GM18951 (cell line): ENCODE data around the gene DUSP6.

Source experiments
- POLR2A ChIP-seq: IDR thresholded peaks from 4 replicates; pipeline ENCODE4 v1.6.1; 2011; ENCODE audit warnings: mild to moderate bottlenecking; ENCODE audit not compliant: insufficient read length, insufficient read depth; ENCODE audit errors: extremely low read depth
- in situ Hi-C: fragments of 300-500 bp; cut with MboI; formaldehyde crosslinking; loops from one replicate; pipeline ENCODE4 v1.12.0; 2022; ENCODE audit warnings: low sequenced_read_pairs, mixed read lengths, inconsistent platforms; ENCODE audit not compliant: unreplicated experiment

The DUSP6 gene

DNA sequence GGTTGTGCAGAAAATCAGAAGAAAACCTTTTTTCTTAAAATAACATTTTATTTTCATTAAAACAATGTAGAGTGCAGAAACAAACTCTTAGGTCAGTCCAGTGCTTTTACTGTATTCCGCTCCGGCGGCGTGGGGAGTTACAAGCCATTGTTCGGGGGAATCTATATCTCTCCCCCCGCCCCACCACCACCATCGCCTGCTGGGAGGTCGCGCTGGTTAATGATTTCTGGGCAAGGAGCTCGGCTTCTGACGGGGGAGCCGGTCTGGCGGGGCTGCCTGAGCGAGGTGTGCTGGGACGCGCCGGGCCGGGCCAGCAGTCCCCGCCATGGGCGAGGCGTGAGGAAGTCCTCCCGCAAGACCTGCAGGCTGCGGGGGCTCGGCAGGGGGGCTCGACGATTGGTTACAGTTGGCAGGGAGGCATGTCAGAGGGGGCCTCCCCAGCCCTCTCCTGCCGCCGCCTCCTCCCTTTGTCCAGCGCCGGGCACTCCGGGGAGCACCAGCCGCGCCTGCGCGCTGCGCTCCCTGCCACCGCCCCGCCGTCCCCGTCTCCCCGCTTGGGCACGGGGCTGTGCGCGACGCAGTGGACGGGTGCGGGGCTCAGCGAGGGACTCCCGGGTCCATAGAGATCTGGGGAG lies 1.0 kb upstream of the DUSP6 start:
- no peak for TF ChIP-seq POLR2A
- in situ Hi-C loops, result no loop called here

DNA sequence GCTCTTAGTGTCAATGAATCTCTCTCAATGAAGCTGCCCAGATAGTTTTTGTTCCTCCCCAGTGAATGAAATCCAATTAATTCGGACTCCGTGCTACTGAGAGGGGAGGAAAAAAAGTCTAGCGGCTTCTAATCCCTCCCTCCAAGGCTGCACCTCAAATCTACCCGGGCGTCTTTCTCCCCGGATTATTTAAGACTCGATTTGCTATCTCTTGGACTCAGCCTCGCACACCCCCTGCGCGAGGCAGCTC lies 134 bp downstream of the DUSP6 start:
- in situ Hi-C loops, result no loop called here
- peak; percentile 62 for TF ChIP-seq POLR2A

DNA sequence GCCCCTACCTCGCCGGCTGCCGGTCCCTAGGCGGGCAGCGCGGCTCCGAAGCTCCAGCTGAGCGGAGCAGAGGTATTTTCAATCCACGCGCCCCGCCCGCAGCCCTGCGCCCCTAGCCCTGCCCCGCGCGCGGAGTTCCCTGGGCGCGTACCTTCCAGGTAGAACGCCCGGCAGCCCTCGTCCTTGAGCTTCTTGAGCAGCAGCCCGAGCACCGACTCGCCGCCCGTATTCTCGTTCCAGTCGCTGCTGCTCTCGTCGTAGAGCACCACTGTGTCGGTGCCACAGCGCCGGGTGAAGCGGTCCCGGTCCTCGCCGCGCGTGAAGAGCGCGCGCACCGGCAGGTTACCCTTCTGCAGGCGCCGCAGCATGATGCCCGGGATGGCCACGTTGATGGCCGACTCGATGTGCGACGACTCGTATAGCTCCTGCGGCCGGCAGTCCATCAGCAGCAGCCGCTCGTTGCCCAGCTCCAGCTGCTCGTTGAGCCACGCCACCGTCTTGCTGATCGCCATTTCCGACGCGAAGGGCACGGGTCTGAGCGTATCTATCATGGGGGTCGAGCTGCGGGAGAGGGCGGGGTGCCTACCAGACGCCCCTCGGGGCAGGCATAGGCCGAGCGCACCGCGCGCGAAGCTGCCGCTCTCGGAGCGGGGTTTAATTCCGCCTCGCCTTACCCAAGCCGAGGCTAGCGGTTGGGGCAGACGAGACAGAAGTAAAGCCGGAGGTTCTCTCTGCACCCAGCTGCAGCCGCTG lies 636 bp downstream of the DUSP6 start:
- in situ Hi-C loops, result no loop called here
- no peak for TF ChIP-seq POLR2A

DNA sequence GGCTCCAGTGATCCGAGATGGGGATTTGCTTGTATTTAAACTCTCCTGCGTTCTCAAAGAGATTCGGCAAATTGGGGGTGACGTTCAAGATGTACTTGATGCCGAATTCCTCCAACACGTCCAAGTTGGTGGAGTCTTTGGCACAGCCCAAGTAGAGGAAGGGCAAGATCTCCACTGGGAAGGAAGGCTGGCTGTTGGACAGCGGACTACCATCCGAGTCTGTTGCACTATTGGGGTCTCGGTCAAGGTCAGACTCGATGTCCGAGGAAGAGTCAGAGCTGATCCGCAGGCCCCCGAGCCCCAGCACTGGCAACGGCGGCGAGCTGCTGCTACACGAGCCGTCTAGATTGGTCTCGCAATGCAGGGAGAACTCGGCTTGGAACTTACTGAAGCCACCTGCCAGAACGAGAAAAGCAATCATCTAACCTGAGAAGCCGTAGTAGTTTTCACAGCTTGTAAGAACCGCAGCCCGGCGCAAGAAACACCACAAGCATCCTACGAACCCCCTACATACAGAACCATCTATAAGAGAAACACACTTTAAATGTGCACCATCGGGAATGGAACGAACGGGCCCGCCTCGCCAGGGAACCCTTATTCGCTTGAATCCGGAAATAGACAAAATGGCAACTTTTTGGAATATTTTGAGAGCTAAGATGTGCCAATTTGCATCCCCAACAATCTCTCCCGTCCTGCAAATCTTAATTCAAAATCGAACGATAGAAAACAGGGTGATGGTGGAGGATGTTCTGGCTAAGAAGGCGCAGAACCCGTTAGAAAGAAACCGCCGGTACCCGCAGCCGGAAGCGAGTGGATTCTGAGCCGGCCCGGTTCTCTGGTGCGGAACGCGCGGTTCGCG lies 1.4 kb downstream of the DUSP6 start:
- no peak for TF ChIP-seq POLR2A
- in situ Hi-C loops, result no loop called here

DNA sequence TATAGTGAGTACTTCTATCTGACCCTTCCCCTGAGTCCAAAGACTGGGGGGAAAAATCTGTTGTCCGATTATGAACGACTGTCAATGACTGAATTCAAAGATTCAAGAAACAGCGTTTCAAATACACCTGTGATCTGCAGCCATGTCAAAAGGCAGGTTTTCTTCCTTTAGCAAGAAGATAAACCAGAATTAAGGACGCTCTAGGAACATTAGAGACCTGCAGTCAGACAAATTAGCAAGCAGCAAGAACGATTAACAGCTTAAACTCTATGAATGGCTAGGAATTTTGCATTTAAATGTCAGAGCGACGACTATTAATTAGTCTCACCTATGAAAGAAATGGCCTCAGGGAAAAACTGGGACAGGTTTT lies 2.1 kb downstream of the DUSP6 start:
- no peak for TF ChIP-seq POLR2A
- in situ Hi-C loops, result no loop called here

DNA sequence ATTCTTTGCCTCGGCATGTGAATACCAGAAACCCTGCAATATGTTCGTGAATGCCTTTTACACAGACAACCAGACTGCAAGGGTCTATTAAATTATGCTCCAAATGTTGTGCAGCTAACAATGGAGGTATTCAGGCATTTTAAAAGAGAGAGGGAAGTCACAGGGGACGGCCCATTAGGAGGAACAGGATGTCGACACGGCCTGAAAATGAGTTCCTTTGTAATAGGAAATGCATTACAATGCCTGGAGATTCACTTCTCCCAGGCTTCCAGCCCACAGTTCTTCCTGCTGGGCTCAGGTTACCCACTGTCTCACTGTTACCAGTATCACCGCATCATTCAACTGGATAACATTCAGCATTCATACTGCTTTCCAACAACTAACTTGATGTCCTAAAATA lies 2.5 kb downstream of the DUSP6 start:
- in situ Hi-C loops, result no loop called here
- no peak for TF ChIP-seq POLR2A

DNA sequence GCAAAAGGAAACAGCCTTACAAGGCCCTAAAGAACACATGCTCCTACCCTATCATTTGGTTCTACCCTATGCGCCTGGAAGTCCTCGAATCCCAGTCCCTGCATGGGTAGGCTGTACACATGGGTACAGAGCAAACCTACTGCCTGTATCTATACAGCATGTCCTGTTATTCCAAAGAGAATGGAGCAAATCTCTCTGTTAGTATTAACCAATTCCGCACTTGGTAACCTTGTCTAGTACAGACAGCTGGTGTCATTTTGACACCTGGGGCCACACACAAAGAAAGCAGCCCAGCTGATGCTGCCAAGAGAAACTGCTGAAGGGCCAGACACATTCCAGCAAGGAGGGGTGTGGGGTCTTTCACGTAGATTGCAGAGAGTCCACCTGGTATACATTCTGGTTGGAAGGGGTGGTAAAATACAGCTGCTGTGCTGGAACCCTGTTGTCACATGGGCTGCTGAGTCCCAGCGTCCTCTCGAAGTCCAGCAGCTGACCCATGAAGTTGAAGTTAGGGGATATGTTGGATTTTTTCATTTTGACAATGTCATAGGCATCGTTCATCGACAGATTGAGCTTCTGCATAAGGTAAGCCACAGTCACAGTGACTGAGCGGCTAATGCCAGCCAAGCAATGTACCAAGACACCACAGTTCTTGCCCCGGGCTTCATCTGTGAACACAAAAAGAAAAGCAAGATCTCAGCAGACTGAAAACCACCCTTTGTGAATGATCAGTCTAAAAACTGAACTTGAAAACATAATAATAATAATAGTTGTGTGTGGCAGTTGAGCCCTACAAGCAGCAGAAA lies 3.2 kb downstream of the DUSP6 start:
- TF ChIP-seq POLR2A, result no peak
- in situ Hi-C loops, result no loop called here

DNA sequence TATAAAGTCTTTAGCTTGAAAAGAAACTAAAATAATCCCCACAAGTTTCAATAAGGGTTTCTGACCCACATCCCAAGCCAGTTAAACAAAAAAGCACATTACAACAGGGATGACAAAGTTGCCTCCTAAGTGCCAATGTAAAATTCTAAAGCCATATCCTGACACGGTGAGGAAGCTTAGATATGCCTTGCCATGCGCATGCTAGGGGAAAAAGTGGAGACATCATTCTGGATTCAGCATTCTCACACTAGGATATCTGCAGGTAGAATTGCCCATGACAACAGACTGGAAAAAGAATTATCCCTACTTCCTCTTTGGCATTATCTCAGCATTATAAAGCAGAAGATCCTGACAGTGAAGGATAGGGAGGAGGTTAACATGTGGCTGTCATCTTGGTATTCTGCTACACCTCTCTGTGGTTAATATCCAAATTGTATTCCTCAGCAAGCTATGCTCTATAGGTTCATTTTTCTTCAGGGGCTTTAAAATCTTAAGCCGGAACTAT lies 4.9 kb downstream of the DUSP6 start:
- in situ Hi-C loops, result no loop called here

DNA sequence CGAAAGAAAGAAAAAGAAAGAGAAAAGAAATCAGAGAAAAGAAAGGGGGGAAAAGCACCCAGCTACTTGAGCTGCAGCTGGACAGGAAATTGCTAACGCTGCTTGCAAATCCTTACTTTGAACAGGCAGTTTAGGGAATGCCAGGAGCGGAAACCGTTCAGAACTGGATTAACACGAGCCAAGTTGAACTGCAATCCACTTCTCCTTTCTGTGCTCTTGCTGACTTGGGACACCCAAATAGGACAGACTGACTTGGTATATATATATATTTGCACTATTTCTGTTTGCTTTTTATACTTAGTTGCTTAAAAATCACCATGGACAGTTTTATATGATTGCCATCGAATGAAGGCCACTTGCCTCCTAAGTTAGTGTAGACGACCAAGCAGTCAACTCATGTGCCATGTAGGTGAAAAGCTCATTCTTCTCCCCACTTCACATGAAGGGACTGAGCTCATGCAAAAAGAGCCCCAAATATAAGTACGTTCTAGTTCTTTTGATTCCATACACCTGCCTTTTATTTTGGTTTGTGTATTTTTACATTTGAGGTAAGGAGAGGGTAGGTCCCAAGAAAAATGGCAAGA lies 5.5 kb downstream of the DUSP6 start:
- TF ChIP-seq POLR2A, result no peak
- in situ Hi-C loops, result no loop called here

More for the DNA sequence above, 4.9 kb downstream of the DUSP6 start:
- no peak for TF ChIP-seq POLR2A

DNA sequence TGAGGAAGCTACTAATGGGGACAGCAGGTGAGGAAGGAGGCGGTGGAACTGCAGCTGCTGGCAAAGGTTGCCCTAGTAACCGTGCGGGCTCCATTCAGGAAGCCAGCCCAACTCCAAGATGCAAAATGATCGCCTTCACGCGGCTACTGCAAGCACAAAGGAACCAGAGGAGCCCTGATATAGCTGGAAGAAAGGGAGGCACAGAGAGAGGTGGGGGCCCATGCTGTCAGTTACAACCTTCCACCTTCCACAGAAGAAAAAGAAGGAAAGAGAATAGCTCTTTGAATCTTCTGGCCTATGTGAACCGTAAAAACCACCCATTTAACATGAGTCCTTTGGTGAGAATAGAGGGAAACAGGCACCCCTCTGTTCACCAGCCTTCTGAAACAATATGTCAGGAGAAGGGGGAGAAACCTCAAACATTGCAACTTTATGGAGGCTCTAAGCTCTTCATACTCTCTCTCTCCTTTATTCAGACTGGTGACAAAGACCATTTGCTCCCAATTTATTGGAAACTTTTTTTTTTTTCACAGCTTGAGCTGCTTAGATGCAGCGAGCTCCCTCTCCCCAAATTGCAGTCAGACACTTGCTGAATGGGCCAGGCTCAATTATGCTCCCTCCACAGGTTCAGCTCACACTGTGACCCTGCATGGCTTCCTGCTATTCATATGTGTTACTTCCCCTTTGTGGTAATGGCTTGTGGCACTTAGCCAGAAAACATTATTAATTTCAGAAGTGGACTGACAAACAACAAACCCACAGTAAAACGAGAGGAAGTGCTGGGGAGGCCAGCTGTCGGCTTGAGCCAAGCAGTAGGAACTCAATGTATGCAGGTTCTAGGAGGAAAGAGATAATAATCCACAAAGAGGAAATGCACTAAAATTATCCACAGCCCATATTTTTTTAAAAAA lies 6.2 kb downstream of the DUSP6 start:
- no peak for TF ChIP-seq POLR2A
- in situ Hi-C loops, result no loop called here

DNA sequence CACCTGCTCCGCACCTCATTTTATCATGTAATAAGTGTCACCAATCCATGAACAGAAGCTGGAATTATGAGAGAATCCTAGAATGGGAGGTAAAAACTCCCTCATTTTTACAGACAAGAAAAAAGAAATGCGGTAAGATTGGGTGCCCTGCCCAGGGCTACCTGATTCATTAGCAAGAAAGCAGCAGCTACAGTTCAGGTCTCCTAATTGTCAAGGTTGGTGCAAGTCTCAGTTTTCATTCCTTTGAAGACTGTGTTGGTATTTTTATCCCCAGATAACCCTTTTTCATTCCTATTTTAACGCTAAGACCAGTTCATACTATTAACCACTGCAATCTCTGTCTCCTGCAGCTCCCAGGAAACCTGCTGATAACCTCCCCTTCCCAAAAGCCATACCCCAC lies 6.9 kb downstream of the DUSP6 start:
- in situ Hi-C loops, result no loop called here
- no peak for TF ChIP-seq POLR2A

DNA sequence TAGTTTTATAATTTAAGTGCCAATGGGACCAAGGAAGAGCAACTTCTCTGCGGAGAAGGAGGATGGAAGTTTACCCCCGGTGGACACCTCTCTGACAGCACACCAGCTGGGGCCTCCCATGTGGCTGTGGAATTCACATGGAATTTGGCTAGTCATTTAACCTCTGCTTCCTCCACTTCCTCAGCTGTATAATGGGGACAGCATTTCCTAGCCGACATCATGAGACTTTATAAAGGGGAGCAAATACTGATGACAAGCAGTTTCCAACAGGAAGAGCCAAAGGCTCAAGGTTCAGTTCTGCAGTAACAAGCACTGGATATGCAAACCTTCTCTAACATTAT lies 7.5 kb downstream of the DUSP6 start:
- in situ Hi-C loops, result no loop called here
- no peak for TF ChIP-seq POLR2A
